ENCODE data around the gene SPAG6. TPM values are rescaled to one million over a fixed set of nuclear protein-coding genes. Genes with fewer than 3 reads are reported as not detected.

Gene SPAG6
- total RNA-seq, 1 experiment from 2014 or later: 0.74 TPM

DNA sequence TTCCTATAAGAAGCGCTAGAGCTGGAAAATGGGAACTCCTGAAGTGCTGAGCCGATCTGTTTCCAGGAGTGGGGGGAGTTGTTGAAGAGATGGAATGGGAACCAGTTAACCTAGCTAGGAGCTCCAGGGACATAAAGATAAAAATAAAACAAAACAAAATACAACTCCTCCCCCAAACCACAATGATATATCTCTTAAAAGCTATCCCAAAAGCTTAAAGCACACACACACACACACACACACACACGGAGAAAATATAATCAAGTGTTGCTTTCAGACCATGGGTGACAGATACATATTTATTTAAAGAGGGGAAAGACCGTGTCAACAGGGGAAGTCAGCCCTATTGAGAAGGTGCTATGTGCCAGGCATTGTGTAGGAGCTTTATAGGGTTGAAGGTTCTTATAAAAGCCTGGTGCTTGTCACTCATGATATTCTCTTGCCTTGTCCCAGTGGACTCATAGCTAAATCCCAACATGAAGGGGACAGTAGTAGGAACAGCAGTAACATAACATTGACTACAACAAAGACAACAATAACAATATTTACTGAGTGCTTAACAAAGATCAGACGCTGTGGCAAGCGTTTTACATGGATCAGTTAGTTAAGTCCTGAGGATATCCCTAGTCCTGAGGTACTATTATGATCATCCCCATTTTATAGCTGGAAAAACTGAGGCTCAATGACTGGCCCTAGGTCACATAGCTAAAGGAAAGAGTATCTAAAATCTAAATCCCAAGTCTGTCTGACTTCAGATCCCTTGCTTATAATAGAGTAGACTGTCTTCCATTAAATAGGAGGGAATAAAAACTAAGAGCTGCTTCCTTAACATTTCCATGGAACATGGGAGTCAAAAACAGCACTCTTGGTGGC, 115.5 kb downstream of the SPAG6 start:
- no peak overlapping the region for H3K4me3 Mint-ChIP-seq
- CTCF ChIA-PET: no interaction called here

DNA sequence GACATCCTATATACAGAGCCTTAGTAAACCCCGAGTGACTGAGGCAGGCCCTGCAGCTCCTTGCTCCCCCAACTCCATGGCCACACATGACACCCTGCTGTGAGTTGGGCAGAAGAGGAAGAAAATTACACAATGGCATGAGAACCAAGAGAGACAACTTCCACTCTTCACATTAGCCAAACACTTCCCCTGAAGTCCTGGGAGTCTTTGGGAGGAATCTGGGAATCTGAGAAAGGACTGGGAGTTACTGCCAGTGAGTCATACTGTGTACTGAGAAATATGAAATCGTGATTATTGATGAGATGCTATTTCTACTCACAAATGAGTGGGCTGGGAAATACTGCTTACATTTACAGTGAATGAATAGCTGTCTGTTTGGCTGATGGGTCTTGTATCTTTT, 116.6 kb downstream of the SPAG6 start:
- Mint-ChIP-seq H3K27ac (no peak overlapping the region), H3K36me3 (no peaks in the 10 kb centered on the region), H3K27me3 (ENCODE audit: low read depth) (no peaks in the 10 kb centered on the region; the same call in 1 of the 2 replicates), H3K9me3 (no peaks in the 10 kb centered on the region), H3K4me3 (no peak overlapping the region), H3K4me1 (peaks cover 3% of the 10 kb centered on the region; the same call in 1 of the 2 replicates)
- no peak for DNase-seq (ENCODE audit: low spot score)
- no peak for ATAC-seq
- CTCF ChIA-PET: no interaction called here
- POLR2A ChIA-PET: no interaction called here
- TF ChIP-seq MXD4 (CRISPR knock-in tag; IDR thresholded peaks at IDR 0.05; ENCODE audit: borderline replicate concordance) (no peak), GABPB1 (CRISPR knock-in tag; IDR thresholded peaks at IDR 0.05) (no peak), ZNF671 (CRISPR knock-in tag; IDR thresholded peaks at IDR 0.05) (no peak), EMX1 (CRISPR knock-in tag; IDR thresholded peaks at IDR 0.05) (no peak), NR2C2 (CRISPR knock-in tag; IDR thresholded peaks at IDR 0.05) (no peak), SMAD4 (CRISPR knock-in tag; IDR thresholded peaks at IDR 0.05) (no peak), ZNF423 (CRISPR knock-in tag; IDR thresholded peaks at IDR 0.05) (no peak), IRF2 (CRISPR knock-in tag; IDR thresholded peaks at IDR 0.05; ENCODE audit: borderline replicate concordance, low read depth) (no peak), CBFB (CRISPR knock-in tag; IDR thresholded peaks at IDR 0.05; ENCODE audit: low read depth) (no peak), RELA (CRISPR knock-in tag; IDR thresholded peaks at IDR 0.05; ENCODE audit: borderline replicate concordance) (no peak), ESRRA (CRISPR knock-in tag; IDR thresholded peaks at IDR 0.05; ENCODE audit: borderline replicate concordance) (no peak)
- TF ChIP-seq, protein P1, sequence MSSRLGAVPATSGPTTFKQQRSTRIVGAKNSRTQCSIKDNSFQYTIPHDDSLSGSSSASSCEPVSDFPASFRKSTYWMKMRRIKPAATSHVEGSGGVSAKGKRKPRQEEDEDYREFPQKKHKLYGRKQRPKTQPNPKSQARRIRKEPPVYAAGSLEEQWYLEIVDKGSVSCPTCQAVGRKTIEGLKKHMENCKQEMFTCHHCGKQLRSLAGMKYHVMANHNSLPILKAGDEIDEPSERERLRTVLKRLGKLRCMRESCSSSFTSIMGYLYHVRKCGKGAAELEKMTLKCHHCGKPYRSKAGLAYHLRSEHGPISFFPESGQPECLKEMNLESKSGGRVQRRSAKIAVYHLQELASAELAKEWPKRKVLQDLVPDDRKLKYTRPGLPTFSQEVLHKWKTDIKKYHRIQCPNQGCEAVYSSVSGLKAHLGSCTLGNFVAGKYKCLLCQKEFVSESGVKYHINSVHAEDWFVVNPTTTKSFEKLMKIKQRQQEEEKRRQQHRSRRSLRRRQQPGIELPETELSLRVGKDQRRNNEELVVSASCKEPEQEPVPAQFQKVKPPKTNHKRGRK (CRISPR knock-in tag; IDR thresholded peaks at IDR 0.05; ENCODE audit: borderline replicate concordance): no peak
- TF ChIP-seq, protein P2, sequence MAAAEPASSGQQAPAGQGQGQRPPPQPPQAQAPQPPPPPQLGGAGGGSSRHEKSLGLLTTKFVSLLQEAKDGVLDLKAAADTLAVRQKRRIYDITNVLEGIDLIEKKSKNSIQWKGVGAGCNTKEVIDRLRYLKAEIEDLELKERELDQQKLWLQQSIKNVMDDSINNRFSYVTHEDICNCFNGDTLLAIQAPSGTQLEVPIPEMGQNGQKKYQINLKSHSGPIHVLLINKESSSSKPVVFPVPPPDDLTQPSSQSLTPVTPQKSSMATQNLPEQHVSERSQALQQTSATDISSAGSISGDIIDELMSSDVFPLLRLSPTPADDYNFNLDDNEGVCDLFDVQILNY (CRISPR knock-in tag; IDR thresholded peaks at IDR 0.05): no peak
- TF ChIP-seq, protein P3, sequence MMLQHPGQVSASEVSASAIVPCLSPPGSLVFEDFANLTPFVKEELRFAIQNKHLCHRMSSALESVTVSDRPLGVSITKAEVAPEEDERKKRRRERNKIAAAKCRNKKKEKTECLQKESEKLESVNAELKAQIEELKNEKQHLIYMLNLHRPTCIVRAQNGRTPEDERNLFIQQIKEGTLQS (CRISPR knock-in tag; conservative IDR thresholded peaks at IDR 0.05): no peak
- TF ChIP-seq, protein P4, sequence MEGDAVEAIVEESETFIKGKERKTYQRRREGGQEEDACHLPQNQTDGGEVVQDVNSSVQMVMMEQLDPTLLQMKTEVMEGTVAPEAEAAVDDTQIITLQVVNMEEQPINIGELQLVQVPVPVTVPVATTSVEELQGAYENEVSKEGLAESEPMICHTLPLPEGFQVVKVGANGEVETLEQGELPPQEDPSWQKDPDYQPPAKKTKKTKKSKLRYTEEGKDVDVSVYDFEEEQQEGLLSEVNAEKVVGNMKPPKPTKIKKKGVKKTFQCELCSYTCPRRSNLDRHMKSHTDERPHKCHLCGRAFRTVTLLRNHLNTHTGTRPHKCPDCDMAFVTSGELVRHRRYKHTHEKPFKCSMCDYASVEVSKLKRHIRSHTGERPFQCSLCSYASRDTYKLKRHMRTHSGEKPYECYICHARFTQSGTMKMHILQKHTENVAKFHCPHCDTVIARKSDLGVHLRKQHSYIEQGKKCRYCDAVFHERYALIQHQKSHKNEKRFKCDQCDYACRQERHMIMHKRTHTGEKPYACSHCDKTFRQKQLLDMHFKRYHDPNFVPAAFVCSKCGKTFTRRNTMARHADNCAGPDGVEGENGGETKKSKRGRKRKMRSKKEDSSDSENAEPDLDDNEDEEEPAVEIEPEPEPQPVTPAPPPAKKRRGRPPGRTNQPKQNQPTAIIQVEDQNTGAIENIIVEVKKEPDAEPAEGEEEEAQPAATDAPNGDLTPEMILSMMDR (IDR thresholded peaks at IDR 0.05): no peak

More for the DNA sequence above, 115.5 kb downstream of the SPAG6 start:
- H3K27ac Mint-ChIP-seq: no peak overlapping the region
- POLR2A ChIA-PET: no interaction called here
- TF ChIP-seq, protein P5, sequence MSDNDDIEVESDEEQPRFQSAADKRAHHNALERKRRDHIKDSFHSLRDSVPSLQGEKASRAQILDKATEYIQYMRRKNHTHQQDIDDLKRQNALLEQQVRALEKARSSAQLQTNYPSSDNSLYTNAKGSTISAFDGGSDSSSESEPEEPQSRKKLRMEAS (CRISPR knock-in tag; IDR thresholded peaks at IDR 0.05): no peak
- no peak for TF ChIP-seq ZNF263 (CRISPR knock-in tag; IDR thresholded peaks at IDR 0.05; ENCODE audit: low read depth)
- no peak for TF ChIP-seq NR2C2 (CRISPR knock-in tag; IDR thresholded peaks at IDR 0.05)
- no peak for TF ChIP-seq ZNF317 (CRISPR knock-in tag; IDR thresholded peaks at IDR 0.05; ENCODE audit: borderline replicate concordance, low read depth)
- TF ChIP-seq, protein P1 (CRISPR knock-in tag; IDR thresholded peaks at IDR 0.05; ENCODE audit: borderline replicate concordance): no peak
- TF ChIP-seq, protein P6, sequence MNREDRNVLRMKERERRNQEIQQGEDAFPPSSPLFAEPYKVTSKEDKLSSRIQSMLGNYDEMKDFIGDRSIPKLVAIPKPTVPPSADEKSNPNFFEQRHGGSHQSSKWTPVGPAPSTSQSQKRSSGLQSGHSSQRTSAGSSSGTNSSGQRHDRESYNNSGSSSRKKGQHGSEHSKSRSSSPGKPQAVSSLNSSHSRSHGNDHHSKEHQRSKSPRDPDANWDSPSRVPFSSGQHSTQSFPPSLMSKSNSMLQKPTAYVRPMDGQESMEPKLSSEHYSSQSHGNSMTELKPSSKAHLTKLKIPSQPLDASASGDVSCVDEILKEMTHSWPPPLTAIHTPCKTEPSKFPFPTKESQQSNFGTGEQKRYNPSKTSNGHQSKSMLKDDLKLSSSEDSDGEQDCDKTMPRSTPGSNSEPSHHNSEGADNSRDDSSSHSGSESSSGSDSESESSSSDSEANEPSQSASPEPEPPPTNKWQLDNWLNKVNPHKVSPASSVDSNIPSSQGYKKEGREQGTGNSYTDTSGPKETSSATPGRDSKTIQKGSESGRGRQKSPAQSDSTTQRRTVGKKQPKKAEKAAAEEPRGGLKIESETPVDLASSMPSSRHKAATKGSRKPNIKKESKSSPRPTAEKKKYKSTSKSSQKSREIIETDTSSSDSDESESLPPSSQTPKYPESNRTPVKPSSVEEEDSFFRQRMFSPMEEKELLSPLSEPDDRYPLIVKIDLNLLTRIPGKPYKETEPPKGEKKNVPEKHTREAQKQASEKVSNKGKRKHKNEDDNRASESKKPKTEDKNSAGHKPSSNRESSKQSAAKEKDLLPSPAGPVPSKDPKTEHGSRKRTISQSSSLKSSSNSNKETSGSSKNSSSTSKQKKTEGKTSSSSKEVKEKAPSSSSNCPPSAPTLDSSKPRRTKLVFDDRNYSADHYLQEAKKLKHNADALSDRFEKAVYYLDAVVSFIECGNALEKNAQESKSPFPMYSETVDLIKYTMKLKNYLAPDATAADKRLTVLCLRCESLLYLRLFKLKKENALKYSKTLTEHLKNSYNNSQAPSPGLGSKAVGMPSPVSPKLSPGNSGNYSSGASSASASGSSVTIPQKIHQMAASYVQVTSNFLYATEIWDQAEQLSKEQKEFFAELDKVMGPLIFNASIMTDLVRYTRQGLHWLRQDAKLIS (CRISPR knock-in tag; IDR thresholded peaks at IDR 0.05; ENCODE audit: borderline replicate concordance): no peak
- TF ChIP-seq CREM (CRISPR knock-in tag; IDR thresholded peaks at IDR 0.05): no peak
- TF ChIP-seq, protein P7, sequence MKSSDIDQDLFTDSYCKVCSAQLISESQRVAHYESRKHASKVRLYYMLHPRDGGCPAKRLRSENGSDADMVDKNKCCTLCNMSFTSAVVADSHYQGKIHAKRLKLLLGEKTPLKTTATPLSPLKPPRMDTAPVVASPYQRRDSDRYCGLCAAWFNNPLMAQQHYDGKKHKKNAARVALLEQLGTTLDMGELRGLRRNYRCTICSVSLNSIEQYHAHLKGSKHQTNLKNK (CRISPR knock-in tag; IDR thresholded peaks at IDR 0.05): no peak
- no peak for TF ChIP-seq GTF2I (CRISPR knock-in tag; conservative IDR thresholded peaks at IDR 0.05)
- no peaks in the 10 kb centered on the region for H3K9me3 Mint-ChIP-seq
- DNase-seq (ENCODE audit: low spot score): no peak
- H3K27me3 Mint-ChIP-seq (ENCODE audit: low read depth): no peaks in the 10 kb centered on the region; the same call in 1 of the 2 replicates
- H3K36me3 Mint-ChIP-seq: no peaks in the 10 kb centered on the region
- no peak for ATAC-seq
- no peaks in the 10 kb centered on the region for H3K4me1 Mint-ChIP-seq

Data from WTC11 (cell line).